Activated CD8-positive, alpha-beta memory T cell treated with anti-CD3 and anti-CD28 coated beads for 36 hours (primary cell): ENCODE results near the gene TAMM41. TPM values are rescaled to one million over a fixed set of nuclear protein-coding genes. Genes with fewer than 3 reads are reported as not detected.
"Not testable (repeated sequence)": the region's sequence is repeated elsewhere in the genome, so short reads cannot be mapped to it uniquely, and the experiment has no call there.

ENCODE experiments used
- CTCF ChIA-PET: fragments of 350-600 bp; sonication (Branson Sonifier 250); formaldehyde crosslinking; loops from one replicate; lab custom pipeline; 2021; ENCODE audit warnings: antibody characterized with exemption; lab: Charles Lee
- POLR2A ChIA-PET: fragments of 350-600 bp; sonication (Branson Sonifier 250); formaldehyde crosslinking; loops from one replicate; lab custom pipeline; 2021; ENCODE audit warnings: antibody characterized with exemption; lab: Charles Lee
- total RNA-seq, 2 experiments: library from RNA; stranded (reverse); gene quantifications; one replicate each; pipeline ENCODE4 v1.2.3, GENCODE V29; 2021

The TAMM41 gene, protein sequence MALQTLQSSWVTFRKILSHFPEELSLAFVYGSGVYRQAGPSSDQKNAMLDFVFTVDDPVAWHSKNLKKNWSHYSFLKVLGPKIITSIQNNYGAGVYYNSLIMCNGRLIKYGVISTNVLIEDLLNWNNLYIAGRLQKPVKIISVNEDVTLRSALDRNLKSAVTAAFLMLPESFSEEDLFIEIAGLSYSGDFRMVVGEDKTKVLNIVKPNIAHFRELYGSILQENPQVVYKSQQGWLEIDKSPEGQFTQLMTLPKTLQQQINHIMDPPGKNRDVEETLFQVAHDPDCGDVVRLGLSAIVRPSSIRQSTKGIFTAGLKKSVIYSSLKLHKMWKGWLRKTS
- total RNA-seq, result 10 to 100 TPM; 24.7 to 25.5 TPM

DNA sequence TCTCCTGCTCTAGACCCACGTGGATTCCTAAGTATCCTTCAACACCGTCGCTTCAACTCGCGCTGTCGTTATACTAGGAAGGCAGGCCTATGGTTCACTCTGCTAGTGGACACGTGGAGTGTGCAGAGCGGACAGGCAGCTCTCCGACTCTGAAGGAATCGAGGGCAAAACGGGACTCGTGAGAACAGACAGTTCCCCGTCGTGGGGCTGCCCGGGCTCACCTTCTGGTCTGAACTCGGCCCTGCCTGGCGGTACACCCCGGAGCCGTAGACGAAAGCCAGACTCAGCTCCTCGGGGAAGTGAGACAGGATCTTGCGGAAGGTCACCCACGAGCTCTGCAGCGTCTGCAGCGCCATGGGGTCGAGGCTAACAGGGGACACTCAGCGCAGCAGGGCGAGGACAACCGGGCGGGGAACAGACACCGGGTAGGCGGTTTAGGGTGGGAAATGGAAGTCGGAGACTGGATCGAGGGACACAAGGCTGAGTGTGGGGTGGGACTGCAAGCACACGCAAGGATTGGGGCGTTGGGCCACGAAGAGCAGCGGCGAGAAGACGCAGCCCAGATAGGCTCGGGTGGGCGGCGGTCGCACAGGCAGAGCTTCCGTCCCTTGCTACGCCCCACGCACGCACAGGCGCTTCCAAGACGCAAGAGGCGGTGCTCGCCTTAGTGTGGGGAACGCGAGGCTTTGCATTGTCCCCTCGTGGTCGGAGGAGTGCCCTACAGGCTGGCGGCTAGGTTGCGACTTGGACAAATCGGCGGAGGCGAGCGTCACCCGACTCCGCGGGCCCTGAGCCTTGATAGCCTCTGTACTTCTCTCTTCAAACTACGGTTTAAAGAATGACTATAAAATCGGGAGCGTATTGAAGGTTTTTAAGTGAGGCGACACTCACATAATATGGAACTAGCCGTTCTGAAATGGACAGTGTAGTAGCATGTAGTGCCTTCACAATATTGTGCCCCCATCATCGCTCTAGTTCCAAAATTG is at the start of gene TAMM41:
Gene TAMM41 (minus strand): TSS at position 605 of the 986 bp plus-strand sequence. CDS start 249 bp downstream, at position 356.
- CTCF ChIA-PET, result interaction anchor here (1.4 kb wide), 1 partner anchor 202 kb away, joined by 3 read pairs; no protein-coding TSS in a partner anchor
- POLR2A ChIA-PET, result interaction anchor here (0.5 to 0.6 kb wide), 3 partner anchors 181 to 543 kb away, joined by 3 to 5 read pairs (median 3); no protein-coding TSS in a partner anchor

DNA sequence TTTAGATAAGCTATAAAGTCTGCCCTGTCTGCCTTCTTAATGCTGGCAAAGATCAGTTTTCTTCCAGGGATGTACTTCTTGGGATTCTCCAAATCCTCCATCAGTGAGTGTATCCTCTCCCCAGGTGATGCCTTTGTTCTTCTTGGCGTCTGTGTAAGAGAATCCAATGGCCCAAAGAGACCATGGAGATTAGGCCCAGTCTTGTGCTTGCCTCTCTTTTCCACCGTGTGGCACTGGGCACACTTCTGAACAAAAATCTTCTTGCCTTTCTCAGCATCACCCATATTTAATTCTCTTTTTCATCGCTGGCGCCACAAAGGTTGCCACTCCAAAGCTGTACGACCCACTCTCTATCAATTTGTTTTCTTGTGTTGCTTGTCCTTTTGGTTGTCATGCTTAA is 32.2 kb upstream of the TAMM41 start:
- CTCF ChIA-PET, result no interaction called here
- POLR2A ChIA-PET, result interaction anchor here (0.6 kb wide), 1 partner anchor 8 kb away, joined by 5 read pairs; no protein-coding TSS in a partner anchor

DNA sequence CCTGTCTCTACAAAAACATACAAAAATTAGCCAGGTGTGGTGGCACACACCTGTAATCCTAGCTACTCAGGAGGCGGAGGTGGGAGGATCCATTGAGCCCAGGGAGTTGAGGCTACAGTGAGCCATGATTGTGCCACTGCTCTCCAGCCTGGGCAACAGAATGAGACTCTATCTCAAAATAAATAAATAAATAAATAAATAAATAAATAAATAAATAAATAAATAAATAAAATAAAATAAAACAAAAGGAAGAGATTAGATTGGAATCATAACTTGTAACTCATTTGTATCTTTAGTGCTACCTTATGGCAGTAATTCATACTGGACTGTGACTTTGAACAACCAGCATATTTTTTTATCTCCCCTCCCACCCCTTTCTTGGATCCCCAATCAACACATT is 28.0 kb upstream of the TAMM41 start:
- POLR2A ChIA-PET, CTCF ChIA-PET: not testable (repeated sequence)

DNA sequence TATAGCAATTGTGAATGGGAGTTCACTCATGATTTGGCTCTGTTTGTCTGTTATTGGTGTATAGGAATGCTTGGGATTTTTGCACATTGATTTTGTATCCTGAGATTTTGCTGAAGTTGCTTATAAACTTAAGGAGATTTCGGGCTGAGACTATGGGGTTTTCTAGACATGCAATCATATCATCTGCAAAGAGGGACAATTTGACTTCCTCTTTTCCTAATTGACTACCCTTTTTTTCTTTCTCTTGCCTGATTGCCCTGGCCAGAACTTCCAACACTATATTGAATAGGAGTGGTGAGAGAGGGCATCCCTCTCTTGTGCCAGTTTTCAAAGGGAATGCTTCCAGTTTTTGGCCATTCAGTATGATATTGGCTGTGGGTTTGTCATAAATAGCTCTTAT is 17.1 kb upstream of the TAMM41 start:
- CTCF ChIA-PET, POLR2A ChIA-PET: not testable (repeated sequence)

DNA sequence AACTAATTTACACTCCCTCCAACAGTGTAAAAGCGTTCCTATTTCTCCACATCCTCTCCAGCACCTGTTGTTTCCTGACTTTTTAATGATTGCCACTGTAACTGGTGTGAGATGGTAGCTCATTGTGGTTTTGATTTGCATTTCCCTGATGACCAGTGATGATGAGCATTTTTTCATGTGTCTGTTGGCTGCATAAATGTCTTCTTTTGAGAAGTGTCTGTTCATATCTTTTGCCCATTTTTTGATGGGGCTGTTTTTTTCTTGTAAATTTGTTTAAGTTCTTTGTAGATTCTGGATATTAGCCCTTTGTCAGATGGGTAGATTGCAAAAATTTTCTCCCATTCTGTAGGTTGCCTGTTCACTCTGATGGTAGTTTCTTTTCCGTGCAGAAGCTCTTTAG is 15.9 kb upstream of the TAMM41 start:
- CTCF ChIA-PET, POLR2A ChIA-PET: not testable (repeated sequence)

DNA sequence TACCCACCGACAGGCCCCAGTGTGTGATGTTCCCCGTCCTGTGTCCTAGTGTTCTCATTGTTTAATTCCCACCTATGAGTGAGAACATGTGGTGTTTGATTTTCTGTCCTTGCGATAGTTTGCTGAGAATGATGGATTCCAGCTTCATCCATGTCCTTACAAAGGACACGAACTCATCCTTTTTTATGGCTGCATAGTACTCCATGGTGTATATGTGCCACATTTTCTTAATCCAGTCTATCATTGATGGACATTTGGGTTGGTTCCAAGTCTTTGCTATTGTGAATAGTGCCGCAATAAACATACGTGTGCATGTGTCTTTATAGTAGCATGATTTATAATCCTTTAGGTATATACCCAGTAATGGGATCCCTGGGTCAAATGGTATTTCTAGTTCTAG is 15.5 kb upstream of the TAMM41 start:
- CTCF ChIA-PET, POLR2A ChIA-PET: not testable (repeated sequence)

DNA sequence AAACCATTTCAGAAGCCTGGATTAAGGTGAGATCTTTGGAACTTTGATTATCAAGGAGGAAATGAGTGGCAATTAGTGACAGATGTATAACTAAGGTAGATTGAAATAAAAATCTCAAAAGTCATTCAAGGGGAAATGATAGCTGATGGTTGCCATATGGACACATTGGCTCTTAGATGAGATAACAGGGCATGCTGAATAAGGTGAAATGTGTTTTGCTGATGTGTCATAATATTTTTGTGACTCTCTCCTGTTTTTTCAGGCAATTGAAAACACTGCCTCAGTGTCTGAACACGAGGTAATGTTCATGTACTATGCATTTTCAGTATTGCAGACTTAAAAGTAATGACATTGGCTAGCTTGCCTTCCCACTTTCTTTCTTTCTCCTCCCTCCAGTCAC is 13.5 kb upstream of the TAMM41 start:
- POLR2A ChIA-PET, CTCF ChIA-PET: not testable (repeated sequence)

DNA sequence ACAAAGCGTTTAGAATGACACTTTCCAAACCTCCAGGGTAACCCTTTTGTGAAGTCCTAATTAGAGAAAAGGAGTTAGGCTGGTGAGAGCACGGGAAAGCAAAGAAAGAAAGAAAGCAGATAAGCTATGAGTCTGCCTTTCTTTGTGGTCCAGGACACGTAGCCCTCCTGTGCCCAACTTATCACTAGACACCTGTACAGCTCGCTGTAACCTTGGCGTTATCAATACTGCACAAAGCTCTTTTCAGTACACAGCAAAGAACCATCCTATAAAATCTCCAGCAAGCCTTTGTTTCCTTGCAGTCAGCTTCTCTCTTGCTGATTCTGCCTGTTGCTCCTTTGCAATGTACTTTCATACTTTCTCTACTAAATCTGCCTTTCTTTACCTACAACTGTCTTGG is 6.8 kb upstream of the TAMM41 start:
- ChIA-PET CTCF (no interaction called here), POLR2A (no interaction called here)

DNA sequence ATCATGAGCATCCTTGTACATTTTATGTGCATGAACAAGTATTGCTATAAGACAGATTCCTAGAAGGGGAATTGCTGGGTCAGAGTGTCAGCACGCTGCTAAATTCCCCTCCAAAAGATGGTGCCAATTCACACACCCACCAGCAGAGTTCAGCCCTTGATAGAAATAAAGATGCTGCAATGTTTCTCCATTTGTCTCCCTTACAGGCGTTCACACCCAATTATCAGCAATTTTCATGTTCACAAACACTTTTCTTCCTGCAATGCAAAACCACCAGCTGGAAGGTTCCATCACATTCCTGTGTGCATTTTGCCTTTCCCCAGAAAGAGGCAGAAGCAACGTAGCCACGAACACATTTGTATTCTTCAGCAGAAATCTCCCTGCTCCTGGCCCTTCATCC is 3.3 kb upstream of the TAMM41 start:
- CTCF ChIA-PET, result interaction anchor here (0.7 kb wide), 1 partner anchor 197 kb away, joined by 4 read pairs; no protein-coding TSS in a partner anchor
- POLR2A ChIA-PET, result no interaction called here

DNA sequence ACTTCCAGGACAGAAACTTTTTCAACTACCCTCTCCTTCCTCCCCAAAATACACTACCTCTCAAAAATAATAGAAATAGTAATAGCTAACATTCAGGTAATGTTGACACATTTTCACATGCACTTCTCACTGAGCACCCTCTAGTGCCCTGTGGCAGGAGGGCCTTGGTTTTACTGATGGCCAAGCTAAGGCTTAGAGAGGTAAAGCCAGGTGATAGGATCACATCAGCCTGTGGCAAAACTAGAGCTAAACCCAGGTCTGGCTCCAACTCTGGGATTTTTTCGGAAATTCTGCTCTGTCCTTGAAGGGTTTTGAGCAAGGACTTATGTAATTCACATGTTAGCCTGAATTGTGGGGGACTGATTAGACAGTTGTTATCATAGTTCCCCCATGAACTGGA is 922 bp upstream of the TAMM41 start:
- POLR2A ChIA-PET, result no interaction called here
- CTCF ChIA-PET, result interaction anchor here (0.7 to 1.4 kb wide), 3 partner anchors 175 to 470 kb away, joined by 3 read pairs; no protein-coding TSS in a partner anchor

DNA sequence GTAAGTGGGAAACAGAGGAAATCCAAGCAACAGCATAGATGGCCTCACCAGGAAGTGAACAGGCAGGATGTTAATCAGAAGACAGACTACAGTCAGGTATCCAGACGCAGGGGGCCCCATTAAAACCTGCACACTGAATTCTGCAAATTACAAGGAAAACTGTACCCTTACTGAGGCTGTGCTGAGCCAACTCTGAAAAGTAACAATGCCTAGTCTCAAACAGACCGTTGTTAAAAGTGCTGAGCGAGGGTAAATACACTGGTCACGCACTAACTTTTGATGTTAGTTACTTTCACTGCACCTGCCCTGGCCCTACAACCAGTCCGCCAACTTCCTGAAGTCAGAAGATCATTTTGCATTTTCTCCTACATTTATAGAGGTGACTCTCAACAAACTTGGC is 1.0 kb downstream of the TAMM41 start:
- POLR2A ChIA-PET, result interaction anchor here (0.6 kb wide), 1 partner anchor 180 kb away, joined by 3 read pairs; no protein-coding TSS in a partner anchor
- CTCF ChIA-PET, result interaction anchor here (2.1 kb wide), 1 partner anchor 41 kb away, joined by 6 read pairs; no protein-coding TSS in a partner anchor

DNA sequence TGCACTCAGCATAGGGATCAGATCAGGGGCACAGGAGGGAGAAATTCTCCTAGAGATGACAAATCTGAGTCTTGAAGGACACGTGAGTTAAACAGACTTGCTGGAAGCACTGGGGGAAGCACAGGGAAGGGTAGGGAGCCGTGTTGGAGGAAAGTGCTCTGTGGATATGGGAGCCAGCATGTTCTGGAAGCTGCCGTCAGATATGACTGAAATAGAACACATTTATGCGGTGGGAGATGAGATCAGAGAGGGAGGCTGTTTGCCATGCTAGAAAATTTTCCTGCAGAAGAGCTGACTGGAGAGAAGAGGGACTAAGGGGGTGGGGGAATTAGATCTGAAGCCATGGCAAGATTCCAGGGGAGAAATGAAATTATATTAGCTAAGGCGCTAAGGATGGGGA is 1.8 kb downstream of the TAMM41 start:
- ChIA-PET CTCF (interaction anchor here (2.1 kb wide), 1 partner anchor 41 kb away, joined by 6 read pairs; no protein-coding TSS in a partner anchor), POLR2A (no interaction called here)

DNA sequence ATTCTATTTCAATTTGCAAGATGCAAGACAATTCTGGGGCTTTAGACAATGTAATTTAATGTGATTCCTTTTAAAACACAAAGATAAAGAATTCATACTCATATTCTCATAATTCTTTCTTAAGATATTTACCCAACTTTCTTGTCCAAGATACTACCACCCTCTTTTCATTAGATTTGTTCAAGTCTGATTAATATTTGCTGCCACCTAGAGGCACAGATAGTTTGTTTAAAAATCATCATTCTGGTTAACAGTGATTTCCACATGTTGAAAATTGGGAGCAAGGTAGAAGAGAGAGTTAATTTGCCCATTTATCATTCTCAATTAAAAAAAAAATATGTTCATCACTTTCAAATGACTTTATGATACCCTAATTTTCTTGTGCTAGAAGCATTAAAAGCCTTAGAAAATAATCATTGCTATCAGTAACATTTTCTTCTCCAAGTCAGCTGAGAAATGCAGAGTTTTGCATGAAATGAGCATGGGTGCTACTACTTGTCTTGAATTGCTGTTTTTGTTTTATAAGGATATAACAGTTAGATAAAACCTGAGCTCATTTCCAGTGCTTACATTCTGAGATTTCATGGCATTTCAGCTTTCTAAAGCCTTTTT is 11.6 kb downstream of the TAMM41 start:
- POLR2A ChIA-PET, result no interaction called here
- CTCF ChIA-PET, result no interaction called here

DNA sequence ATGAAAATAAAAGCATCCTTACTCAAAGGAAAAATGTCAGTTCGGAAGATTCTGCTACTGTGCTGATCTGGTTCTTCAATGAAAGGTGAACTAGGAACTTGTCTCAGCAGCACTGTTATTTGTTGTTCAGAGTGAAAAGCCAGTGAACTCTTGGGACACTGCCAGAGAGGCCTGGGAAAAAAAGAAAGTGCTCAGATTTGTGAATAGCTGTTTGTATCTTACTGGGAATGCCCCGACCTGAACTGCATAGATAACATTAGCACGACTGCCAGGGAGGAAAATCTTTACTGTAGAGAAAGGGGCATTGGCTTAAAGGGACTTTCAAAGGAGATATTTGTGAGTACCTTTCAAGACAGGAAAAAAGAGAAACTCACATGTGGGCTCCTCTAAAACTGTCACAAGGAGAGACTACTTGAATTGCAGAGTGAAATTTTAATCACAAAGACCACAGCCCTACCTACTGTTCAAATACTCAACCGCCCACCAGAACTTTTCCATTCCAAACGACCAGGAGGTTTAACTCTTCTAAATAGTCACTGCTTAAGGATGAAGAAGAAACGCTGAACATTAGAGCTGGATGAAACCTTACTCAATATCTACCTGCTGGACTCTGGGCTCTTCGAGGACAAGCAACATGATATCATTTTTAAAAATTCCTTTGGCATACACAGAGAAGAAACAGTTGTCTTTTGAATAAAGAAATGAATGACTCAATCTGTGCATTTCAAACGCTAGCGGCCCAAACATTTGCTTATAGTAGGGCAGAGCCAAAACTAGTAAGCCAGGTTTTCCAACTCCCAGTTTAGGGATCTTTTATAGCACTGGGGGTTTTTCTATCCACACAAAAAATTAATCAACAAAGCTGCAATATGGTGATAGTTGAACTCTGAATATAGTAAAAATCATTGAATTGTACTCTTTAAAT is 13.4 kb downstream of the TAMM41 start:
- ChIA-PET POLR2A (no interaction called here), CTCF (no interaction called here)

DNA sequence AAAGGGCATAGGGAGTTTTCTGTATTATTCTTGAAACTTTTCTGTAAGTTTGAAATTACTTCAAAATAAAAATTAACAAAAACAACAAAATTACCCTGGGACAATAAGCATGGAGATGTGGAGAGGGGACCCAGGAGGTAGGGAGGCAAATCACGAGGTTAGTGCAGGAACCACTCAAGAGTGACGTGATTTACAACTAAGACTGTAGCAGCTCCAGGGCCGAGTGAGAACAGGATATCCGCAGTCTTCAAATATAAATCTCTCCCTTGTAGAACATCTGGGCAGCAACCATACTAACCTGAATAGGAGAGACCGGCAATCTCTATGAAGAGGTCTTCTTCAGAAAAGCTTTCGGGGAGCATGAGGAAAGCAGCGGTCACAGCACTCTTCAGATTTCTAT is 17.3 kb downstream of the TAMM41 start:
- ChIA-PET POLR2A (no interaction called here), CTCF (no interaction called here)

DNA sequence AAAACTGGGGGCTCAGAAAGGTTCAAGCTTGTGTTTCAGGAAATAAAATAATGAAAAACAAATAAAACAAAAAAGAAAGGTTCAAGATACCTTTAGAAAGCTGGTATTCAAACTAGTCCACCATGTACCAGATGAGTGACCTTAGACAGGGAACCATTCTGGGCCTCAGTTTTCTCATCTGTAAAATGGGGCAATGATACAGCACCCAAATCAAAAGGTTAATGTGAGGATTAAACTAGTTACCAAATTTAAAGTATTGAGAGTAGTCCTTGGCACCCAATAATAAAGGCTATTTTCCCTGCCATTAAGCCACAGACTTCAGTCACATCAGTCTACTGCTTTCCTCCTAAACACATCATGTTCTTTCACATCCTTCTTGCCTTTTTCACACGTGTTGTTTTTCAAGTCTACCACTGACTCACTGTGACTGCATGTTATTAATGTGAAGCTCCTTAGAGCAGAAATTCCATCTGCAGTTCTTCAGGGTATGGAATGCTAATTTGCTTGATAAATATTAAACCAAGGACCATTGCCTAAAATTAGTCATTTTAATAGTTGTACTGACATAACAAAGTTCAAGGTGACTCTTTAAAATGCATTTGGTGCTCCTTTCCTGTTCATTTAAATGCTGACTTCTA is 19.9 kb downstream of the TAMM41 start:
- ChIA-PET CTCF (no interaction called here), POLR2A (interaction anchor here (0.6 kb wide), 1 partner anchor 437 kb away, joined by 7 read pairs; no protein-coding TSS in a partner anchor)

DNA sequence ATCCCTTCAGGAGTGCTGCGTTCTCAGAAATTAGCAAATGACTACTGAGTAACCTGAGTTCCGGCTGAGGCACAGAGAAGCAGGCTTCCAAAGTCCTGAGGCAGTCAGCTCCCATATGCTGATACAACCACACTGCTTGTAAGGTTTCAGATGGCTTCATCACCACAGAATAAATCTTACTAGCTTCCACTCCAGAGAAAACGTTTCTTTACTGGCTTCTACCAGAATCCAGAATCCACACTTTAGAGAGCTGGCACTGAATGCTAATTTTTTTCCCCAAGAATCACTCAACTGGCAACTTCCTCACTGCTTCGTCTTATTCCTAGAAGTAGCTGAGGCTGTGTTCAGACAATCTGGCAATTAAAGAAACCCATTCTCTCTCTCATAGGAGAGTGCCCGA is 21.4 kb downstream of the TAMM41 start:
- ChIA-PET POLR2A (no interaction called here), CTCF (no interaction called here)

DNA sequence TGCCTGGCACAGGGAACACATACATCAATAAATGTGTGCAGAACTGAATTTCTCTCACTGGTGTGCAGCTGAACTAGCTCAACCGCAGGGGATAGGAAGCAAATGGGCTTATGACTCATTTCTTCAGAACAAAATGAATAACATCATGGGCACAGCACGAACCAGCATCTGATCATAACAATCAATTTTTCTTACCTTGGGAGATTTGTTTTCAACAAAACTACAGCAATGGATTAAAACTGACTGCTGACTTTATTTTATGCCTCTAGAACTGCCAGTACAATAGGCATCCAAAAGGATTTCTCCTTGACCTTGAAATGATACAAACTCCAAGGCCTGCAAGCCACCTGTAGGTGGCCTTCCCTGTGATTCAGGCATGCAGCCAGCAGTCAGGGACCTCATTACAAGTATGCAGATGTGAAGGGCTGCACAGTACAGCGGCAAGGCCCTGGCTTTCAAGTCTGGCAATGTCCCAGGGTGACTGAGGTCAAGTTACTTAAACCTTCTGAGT is 26.1 kb downstream of the TAMM41 start:
- CTCF ChIA-PET, result no interaction called here
- POLR2A ChIA-PET, result interaction anchor here (0.6 kb wide), 1 partner anchor 294 kb away, joined by 3 read pairs; no protein-coding TSS in a partner anchor
